ENCODE measurements around the gene GPR3. TPM values are rescaled to one million over a fixed set of nuclear protein-coding genes. Genes with fewer than 3 reads are reported as not detected.

Gene GPR3
- total and polyA plus RNA-seq, 2 of the 8 experiments (the other 6 are each of a cell fraction or from before 2014, with no cell fraction given), result 9.9 to 26.5 TPM

DNA sequence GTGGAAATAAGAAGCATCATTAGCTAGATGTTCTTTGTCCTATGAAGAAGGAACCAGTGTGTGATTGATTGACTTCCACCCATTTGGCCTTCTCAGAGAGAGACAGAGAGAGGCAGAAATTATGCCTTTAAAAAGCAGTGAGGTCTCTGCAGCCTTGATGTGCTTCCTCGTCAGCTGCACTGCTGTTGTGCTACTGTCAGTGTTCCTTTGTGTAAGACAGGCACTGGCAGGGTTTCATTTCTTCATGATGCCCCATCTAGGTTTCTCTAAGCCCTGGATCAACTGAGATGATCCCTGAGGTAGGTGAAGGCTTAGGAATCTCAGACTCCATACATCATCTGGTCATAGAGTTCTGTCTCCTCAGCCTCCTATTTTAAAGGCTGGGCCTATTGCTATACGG lies 34.9 kb downstream of the GPR3 start (continued):
- TF ChIP-seq, protein P1, sequence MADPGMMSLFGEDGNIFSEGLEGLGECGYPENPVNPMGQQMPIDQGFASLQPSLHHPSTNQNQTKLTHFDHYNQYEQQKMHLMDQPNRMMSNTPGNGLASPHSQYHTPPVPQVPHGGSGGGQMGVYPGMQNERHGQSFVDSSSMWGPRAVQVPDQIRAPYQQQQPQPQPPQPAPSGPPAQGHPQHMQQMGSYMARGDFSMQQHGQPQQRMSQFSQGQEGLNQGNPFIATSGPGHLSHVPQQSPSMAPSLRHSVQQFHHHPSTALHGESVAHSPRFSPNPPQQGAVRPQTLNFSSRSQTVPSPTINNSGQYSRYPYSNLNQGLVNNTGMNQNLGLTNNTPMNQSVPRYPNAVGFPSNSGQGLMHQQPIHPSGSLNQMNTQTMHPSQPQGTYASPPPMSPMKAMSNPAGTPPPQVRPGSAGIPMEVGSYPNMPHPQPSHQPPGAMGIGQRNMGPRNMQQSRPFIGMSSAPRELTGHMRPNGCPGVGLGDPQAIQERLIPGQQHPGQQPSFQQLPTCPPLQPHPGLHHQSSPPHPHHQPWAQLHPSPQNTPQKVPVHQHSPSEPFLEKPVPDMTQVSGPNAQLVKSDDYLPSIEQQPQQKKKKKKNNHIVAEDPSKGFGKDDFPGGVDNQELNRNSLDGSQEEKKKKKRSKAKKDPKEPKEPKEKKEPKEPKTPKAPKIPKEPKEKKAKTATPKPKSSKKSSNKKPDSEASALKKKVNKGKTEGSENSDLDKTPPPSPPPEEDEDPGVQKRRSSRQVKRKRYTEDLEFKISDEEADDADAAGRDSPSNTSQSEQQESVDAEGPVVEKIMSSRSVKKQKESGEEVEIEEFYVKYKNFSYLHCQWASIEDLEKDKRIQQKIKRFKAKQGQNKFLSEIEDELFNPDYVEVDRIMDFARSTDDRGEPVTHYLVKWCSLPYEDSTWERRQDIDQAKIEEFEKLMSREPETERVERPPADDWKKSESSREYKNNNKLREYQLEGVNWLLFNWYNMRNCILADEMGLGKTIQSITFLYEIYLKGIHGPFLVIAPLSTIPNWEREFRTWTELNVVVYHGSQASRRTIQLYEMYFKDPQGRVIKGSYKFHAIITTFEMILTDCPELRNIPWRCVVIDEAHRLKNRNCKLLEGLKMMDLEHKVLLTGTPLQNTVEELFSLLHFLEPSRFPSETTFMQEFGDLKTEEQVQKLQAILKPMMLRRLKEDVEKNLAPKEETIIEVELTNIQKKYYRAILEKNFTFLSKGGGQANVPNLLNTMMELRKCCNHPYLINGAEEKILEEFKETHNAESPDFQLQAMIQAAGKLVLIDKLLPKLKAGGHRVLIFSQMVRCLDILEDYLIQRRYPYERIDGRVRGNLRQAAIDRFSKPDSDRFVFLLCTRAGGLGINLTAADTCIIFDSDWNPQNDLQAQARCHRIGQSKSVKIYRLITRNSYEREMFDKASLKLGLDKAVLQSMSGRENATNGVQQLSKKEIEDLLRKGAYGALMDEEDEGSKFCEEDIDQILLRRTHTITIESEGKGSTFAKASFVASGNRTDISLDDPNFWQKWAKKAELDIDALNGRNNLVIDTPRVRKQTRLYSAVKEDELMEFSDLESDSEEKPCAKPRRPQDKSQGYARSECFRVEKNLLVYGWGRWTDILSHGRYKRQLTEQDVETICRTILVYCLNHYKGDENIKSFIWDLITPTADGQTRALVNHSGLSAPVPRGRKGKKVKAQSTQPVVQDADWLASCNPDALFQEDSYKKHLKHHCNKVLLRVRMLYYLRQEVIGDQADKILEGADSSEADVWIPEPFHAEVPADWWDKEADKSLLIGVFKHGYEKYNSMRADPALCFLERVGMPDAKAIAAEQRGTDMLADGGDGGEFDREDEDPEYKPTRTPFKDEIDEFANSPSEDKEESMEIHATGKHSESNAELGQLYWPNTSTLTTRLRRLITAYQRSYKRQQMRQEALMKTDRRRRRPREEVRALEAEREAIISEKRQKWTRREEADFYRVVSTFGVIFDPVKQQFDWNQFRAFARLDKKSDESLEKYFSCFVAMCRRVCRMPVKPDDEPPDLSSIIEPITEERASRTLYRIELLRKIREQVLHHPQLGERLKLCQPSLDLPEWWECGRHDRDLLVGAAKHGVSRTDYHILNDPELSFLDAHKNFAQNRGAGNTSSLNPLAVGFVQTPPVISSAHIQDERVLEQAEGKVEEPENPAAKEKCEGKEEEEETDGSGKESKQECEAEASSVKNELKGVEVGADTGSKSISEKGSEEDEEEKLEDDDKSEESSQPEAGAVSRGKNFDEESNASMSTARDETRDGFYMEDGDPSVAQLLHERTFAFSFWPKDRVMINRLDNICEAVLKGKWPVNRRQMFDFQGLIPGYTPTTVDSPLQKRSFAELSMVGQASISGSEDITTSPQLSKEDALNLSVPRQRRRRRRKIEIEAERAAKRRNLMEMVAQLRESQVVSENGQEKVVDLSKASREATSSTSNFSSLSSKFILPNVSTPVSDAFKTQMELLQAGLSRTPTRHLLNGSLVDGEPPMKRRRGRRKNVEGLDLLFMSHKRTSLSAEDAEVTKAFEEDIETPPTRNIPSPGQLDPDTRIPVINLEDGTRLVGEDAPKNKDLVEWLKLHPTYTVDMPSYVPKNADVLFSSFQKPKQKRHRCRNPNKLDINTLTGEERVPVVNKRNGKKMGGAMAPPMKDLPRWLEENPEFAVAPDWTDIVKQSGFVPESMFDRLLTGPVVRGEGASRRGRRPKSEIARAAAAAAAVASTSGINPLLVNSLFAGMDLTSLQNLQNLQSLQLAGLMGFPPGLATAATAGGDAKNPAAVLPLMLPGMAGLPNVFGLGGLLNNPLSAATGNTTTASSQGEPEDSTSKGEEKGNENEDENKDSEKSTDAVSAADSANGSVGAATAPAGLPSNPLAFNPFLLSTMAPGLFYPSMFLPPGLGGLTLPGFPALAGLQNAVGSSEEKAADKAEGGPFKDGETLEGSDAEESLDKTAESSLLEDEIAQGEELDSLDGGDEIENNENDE (IDR thresholded peaks at IDR 0.05; ENCODE audit: insufficient replicate concordance, low read length), result no peak
- no peak for TF ChIP-seq RAD21 (IDR thresholded peaks at IDR 0.05 in 1 of 2, conservative IDR thresholded peaks at IDR 0.05 in 1 of 2; ENCODE audit: low read depth in 2 of 2, low read length in 2 of 2)
- no peak for TF ChIP-seq PHF8 (conservative IDR thresholded peaks at IDR 0.05; ENCODE audit: low read depth, low read length)
- TF ChIP-seq HDAC2 (IDR thresholded peaks at IDR 0.05; ENCODE audit: borderline replicate concordance in 1 of 2, low read depth in 2 of 2, low read length in 2 of 2), result no peak
- no peak for TF ChIP-seq GTF2F1 (IDR thresholded peaks at IDR 0.05; ENCODE audit: borderline replicate concordance, low read depth, low read length)

Data from H1 (cell line).